ENCODE measurements around the gene ALCAM. TPM values are rescaled to one million over a fixed set of nuclear protein-coding genes. Genes with fewer than 3 reads are reported as not detected.

ALCAM gene
- polyA plus RNA-seq, 1 donor from 2014 or later, result 94.7 TPM

DNA sequence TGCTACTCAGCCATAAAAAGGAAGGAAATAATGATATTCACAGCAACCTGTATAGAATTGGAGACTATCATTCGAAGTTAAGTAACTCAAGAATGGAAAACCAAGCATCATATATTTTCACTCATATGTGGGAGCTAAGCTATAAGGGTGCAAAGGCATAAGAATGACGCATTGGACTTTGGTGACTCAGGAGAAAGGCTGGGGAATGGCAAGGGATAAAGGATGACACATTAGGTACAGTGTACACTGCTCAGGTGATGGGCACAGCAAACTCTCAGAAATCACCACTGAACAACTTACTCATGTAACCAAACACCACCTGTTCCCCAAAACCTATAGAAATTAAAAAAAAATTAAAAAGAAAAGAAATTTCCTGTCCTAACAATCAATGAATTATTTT, 42.7 kb downstream of the ALCAM start:
- Histone ChIP-seq H3K9ac (ENCODE audit: low read length) (no peak overlapping the region), H4K20me1 (ENCODE audit: insufficient read depth) (no peaks in the 10 kb centered on the region), H3K27ac (ENCODE audit: low read length) (no peak overlapping the region), H2AFZ (ENCODE audit: low read depth, low read length) (no peak overlapping the region), H3K9me3 (ENCODE audit: low read length) (no peaks in the 10 kb centered on the region), H3K4me3 (ENCODE audit: low read length) (no peak overlapping the region), H3K27me3 (ENCODE audit: insufficient read depth, low read depth, low read length) (no peaks in the 10 kb centered on the region), H3K36me3 (ENCODE audit: insufficient read depth, low read length) (no peaks in the 10 kb centered on the region), H3K9me2 (ENCODE audit: insufficient read depth, low read length) (no peaks in the 10 kb centered on the region), H3K4me2 (ENCODE audit: low read length) (no peak overlapping the region), H3F3A (ENCODE audit: insufficient read depth, low read length, poor library complexity, severe bottlenecking) (no peaks in the 10 kb centered on the region), H3K79me2 (replicated peaks; ENCODE audit: insufficient read depth, low read length) (no peaks in the 10 kb centered on the region)
- TF ChIP-seq POLR2AphosphoS5 (IDR thresholded peaks at IDR 0.05), result no peak
- TF ChIP-seq SMC3 (conservative IDR thresholded peaks at IDR 0.05; ENCODE audit: poor library complexity), result no peak
- TF ChIP-seq EZH2 (IDR thresholded peaks at IDR 0.05; ENCODE audit: borderline replicate concordance, insufficient read depth, low read length, poor library complexity, severe bottlenecking), result no peak
- no peak for TF ChIP-seq MXI1 (conservative IDR thresholded peaks at IDR 0.05; ENCODE audit: poor library complexity, severe bottlenecking)
- TF ChIP-seq RAD21 (conservative IDR thresholded peaks at IDR 0.05), result no peak
- no peak for TF ChIP-seq EP300 (conservative IDR thresholded peaks at IDR 0.05; ENCODE audit: poor library complexity, severe bottlenecking)
- TF ChIP-seq TAF1 (IDR thresholded peaks at IDR 0.05; ENCODE audit: low read depth), result no peak
- TF ChIP-seq, protein P1, sequence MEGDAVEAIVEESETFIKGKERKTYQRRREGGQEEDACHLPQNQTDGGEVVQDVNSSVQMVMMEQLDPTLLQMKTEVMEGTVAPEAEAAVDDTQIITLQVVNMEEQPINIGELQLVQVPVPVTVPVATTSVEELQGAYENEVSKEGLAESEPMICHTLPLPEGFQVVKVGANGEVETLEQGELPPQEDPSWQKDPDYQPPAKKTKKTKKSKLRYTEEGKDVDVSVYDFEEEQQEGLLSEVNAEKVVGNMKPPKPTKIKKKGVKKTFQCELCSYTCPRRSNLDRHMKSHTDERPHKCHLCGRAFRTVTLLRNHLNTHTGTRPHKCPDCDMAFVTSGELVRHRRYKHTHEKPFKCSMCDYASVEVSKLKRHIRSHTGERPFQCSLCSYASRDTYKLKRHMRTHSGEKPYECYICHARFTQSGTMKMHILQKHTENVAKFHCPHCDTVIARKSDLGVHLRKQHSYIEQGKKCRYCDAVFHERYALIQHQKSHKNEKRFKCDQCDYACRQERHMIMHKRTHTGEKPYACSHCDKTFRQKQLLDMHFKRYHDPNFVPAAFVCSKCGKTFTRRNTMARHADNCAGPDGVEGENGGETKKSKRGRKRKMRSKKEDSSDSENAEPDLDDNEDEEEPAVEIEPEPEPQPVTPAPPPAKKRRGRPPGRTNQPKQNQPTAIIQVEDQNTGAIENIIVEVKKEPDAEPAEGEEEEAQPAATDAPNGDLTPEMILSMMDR (IDR thresholded peaks at IDR 0.05; ENCODE audit: poor library complexity, severe bottlenecking), result no peak
- no peak for TF ChIP-seq REST (IDR thresholded peaks at IDR 0.05; ENCODE audit: borderline replicate concordance)

DNA sequence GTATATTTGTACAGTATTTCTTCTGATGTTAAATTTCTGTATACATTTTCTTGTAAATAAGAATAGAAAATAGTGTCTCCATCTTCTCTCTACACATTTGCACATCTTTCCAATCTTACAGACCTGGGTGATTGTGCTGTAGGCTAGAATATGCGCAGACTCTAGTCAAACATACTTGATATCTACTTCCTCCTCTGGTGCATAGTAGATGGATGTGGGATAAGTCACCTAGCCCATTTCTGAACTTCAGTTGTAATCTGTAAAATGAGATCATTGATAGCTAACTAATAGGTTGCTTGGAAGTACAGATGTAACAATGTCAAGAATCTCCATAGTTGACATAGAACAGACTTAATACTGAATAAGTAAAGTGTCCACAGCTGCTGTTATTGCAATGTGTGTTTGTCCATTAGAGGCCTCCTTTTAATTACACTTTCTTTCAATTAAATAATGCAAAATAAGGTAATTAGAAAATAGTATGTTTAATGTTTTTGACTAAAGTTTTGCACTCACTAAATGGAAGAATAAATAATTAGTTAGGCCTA, 46.7 kb downstream of the ALCAM start:
- TF ChIP-seq MXI1 (conservative IDR thresholded peaks at IDR 0.05; ENCODE audit: poor library complexity, severe bottlenecking) (no peak), EP300 (conservative IDR thresholded peaks at IDR 0.05; ENCODE audit: poor library complexity, severe bottlenecking) (no peak)
- Histone ChIP-seq H3K4me2 (ENCODE audit: low read length) (no peak overlapping the region), H4K20me1 (ENCODE audit: insufficient read depth) (no peaks in the 10 kb centered on the region), H3K9me2 (ENCODE audit: insufficient read depth, low read length) (no peaks in the 10 kb centered on the region), H3K36me3 (ENCODE audit: insufficient read depth, low read length) (no peaks in the 10 kb centered on the region), H3K9ac (ENCODE audit: low read length) (no peak overlapping the region), H3K9me3 (ENCODE audit: low read length) (no peaks in the 10 kb centered on the region), H3K4me3 (ENCODE audit: low read length) (no peak overlapping the region), H2AFZ (ENCODE audit: low read depth, low read length) (no peak overlapping the region), H3K27ac (ENCODE audit: low read length) (no peak overlapping the region), H3K27me3 (ENCODE audit: insufficient read depth, low read depth, low read length) (no peaks in the 10 kb centered on the region), H3K79me2 (replicated peaks; ENCODE audit: insufficient read depth, low read length) (peaks cover 3% of the 10 kb centered on the region), H3F3A (ENCODE audit: insufficient read depth, low read length, poor library complexity, severe bottlenecking) (no peaks in the 10 kb centered on the region)

Data from neural cell (in vitro differentiated cells).